ENCODE data around the gene NR2F1. TPM values are rescaled to one million over a fixed set of nuclear protein-coding genes. Genes with fewer than 3 reads are reported as not detected.

The NR2F1 gene
- total and polyA plus RNA-seq, 2 experiments from 2014 or later, result not detected

- DNase-seq (ENCODE audit: low spot score), result peak; percentile 21
- Histone ChIP-seq H3K27ac (ENCODE audit: low read depth) (no peak overlapping the region), H3K36me3 (ENCODE audit: insufficient read depth) (no peaks in the 10 kb centered on the region), H2AFZ (no peak overlapping the region), H3K9me2 (ENCODE audit: insufficient read depth) (no peaks in the 10 kb centered on the region), H4K20me1 (replicated peaks; ENCODE audit: insufficient read depth) (peaks cover 45% of the 10 kb centered on the region), H3F3A (replicated peaks; ENCODE audit: low read depth) (peaks cover 38% of the 10 kb centered on the region), H3K79me2 (replicated peaks; ENCODE audit: insufficient read depth) (no peaks in the 10 kb centered on the region), H3K4me1 (ENCODE audit: insufficient read depth) (peaks cover 82% of the 10 kb centered on the region), H3K27me3 (ENCODE audit: insufficient read depth) (peaks cover 97% of the 10 kb centered on the region), H3K4me2 (no peak overlapping the region), H3K4me3 (no peak overlapping the region)
- H3K9me3 Mint-ChIP-seq, result peaks cover 2% of the 10 kb centered on the region; the same call in 2 of the 3 replicates
- H3K36me3 Mint-ChIP-seq (ENCODE audit: low read depth), result no peaks in the 10 kb centered on the region; the same call in 2 of the 3 replicates
- no peak for ATAC-seq
- H3K27me3 Mint-ChIP-seq (ENCODE audit: insufficient read depth, low read depth, poor library complexity), result no peaks in the 10 kb centered on the region
- TF ChIP-seq ZNF114 (CRISPR knock-in tag; IDR thresholded peaks at IDR 0.05) (no peak), ZNF331 (CRISPR knock-in tag; IDR thresholded peaks at IDR 0.05; ENCODE audit: low read depth) (no peak), ZNF462 (CRISPR knock-in tag; IDR thresholded peaks at IDR 0.05) (no peak), JUNB (IDR thresholded peaks at IDR 0.05; ENCODE audit: unreplicated experiment) (no peak), STAT1 (IDR thresholded peaks at IDR 0.05; ENCODE audit: unreplicated experiment) (no peak), CTCF (conservative IDR thresholded peaks at IDR 0.05; ENCODE audit: low read depth in 2 of 2) (no peak), CREB1 (CRISPR knock-in tag; IDR thresholded peaks at IDR 0.05; ENCODE audit: low read depth) (no peak), EZH2 (IDR thresholded peaks at IDR 0.05; ENCODE audit: low read depth, unreplicated experiment) (peak; percentile 74), NANOG (IDR thresholded peaks at IDR 0.05; ENCODE audit: borderline replicate concordance) (no peak), EZH2phosphoT487 (IDR thresholded peaks at IDR 0.05; ENCODE audit: unreplicated experiment) (peak; percentile 49)
- TF ChIP-seq, protein P1, sequence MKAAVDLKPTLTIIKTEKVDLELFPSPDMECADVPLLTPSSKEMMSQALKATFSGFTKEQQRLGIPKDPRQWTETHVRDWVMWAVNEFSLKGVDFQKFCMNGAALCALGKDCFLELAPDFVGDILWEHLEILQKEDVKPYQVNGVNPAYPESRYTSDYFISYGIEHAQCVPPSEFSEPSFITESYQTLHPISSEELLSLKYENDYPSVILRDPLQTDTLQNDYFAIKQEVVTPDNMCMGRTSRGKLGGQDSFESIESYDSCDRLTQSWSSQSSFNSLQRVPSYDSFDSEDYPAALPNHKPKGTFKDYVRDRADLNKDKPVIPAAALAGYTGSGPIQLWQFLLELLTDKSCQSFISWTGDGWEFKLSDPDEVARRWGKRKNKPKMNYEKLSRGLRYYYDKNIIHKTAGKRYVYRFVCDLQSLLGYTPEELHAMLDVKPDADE (IDR thresholded peaks at IDR 0.05), result no peak
- TF ChIP-seq, protein P2, sequence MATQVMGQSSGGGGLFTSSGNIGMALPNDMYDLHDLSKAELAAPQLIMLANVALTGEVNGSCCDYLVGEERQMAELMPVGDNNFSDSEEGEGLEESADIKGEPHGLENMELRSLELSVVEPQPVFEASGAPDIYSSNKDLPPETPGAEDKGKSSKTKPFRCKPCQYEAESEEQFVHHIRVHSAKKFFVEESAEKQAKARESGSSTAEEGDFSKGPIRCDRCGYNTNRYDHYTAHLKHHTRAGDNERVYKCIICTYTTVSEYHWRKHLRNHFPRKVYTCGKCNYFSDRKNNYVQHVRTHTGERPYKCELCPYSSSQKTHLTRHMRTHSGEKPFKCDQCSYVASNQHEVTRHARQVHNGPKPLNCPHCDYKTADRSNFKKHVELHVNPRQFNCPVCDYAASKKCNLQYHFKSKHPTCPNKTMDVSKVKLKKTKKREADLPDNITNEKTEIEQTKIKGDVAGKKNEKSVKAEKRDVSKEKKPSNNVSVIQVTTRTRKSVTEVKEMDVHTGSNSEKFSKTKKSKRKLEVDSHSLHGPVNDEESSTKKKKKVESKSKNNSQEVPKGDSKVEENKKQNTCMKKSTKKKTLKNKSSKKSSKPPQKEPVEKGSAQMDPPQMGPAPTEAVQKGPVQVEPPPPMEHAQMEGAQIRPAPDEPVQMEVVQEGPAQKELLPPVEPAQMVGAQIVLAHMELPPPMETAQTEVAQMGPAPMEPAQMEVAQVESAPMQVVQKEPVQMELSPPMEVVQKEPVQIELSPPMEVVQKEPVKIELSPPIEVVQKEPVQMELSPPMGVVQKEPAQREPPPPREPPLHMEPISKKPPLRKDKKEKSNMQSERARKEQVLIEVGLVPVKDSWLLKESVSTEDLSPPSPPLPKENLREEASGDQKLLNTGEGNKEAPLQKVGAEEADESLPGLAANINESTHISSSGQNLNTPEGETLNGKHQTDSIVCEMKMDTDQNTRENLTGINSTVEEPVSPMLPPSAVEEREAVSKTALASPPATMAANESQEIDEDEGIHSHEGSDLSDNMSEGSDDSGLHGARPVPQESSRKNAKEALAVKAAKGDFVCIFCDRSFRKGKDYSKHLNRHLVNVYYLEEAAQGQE (IDR thresholded peaks at IDR 0.05; ENCODE audit: unreplicated experiment), result no peak
- H3K4me3 Mint-ChIP-seq, result no peak overlapping the region
- no peak overlapping the region for H3K27ac Mint-ChIP-seq
- H3K4me1 Mint-ChIP-seq, result peaks cover 44% of the 10 kb centered on the region
Observed at GRCh38 chr5:93576994-93577853, 5.8 kb upstream of the NR2F1 start.
